ENCODE results near the gene RAB43. TPM values are rescaled to one million over a fixed set of nuclear protein-coding genes. Genes with fewer than 3 reads are reported as not detected.

RAB43 gene
- polyA plus RNA-seq, 1 of the 3 experiments (the other 2 are of a cell fraction): 9.5 TPM

DNA sequence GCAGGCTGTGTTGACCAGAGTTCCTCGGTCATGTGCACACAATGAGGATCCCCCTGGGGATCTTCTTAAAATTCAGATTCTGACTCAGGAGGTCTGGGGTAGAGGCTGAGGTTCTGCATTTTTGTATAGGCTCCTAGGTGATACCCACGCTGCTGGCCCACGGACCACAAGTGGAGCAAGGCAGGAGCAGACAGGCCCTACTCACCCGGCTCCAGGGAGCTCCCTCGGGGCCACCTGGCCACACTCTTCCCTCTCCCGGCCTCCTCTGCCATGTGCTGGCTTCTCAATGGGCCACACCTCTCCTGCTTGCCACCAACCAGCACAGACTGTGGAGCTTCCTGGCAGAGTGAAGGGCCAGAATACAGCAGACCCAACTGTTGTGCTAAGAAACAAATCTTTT is 37.1 kb downstream of the RAB43 start:
- no peaks in the 10 kb centered on the region for H4K20me1 ChIP-seq (ENCODE audit: insufficient read depth)
- H3K4me3 ChIP-seq (ENCODE audit: low read depth in 2 of 2, low read length in 1 of 2): no peak overlapping the region
- H2AFZ ChIP-seq (ENCODE audit: low read depth): no peak overlapping the region
- H3K9me2 ChIP-seq: no peaks in the 10 kb centered on the region
- no peaks in the 10 kb centered on the region for H3K27me3 ChIP-seq (ENCODE audit: insufficient read depth)
- H3K4me2 ChIP-seq: no peak overlapping the region
- ChIA-PET CTCF (interaction anchor here (2.5 kb wide), 1 partner anchor 114 kb away, joined by 15 read pairs; no protein-coding TSS in a partner anchor), POLR2A (interaction anchor here (0.7 kb wide), 1 partner anchor 132 kb away, joined by 4 read pairs; no protein-coding TSS in a partner anchor)
- H3K4me1 ChIP-seq (ENCODE audit: control insufficient read depth in 1 of 2, insufficient read depth in 2 of 2, low read depth in 1 of 2, low read length in 1 of 2): no peaks in the 10 kb centered on the region
- no peak for TF ChIP-seq CTCF (IDR thresholded peaks at IDR 0.05)
- no peak for TF ChIP-seq GABPA (IDR thresholded peaks at IDR 0.05; ENCODE audit: low read depth)
- no peak for TF ChIP-seq RAD21 (IDR thresholded peaks at IDR 0.05; ENCODE audit: low read length)
- no peak for TF ChIP-seq PBX3 (IDR thresholded peaks at IDR 0.05)
- TF ChIP-seq RFX5 (IDR thresholded peaks at IDR 0.05; ENCODE audit: low read length): no peak
- no peak for TF ChIP-seq USF1 (IDR thresholded peaks at IDR 0.05; ENCODE audit: borderline replicate concordance, low read depth)
- TF ChIP-seq TCF12 (IDR thresholded peaks at IDR 0.05): no peak
- no peak for TF ChIP-seq FOXJ3 (CRISPR knock-in tag; IDR thresholded peaks at IDR 0.05)
- TF ChIP-seq YY1 (IDR thresholded peaks at IDR 0.05; ENCODE audit: low read depth): no peak
- TF ChIP-seq SIN3A (IDR thresholded peaks at IDR 0.05; ENCODE audit: borderline replicate concordance, low read depth, low read length): no peak
- TF ChIP-seq FOXM1 (IDR thresholded peaks at IDR 0.05; ENCODE audit: low read depth): no peak
- no peak for TF ChIP-seq GATA2 (CRISPR knock-in tag; IDR thresholded peaks at IDR 0.05)
- TF ChIP-seq TEAD4 (IDR thresholded peaks at IDR 0.05; ENCODE audit: borderline replicate concordance, insufficient read depth): no peak
- TF ChIP-seq CHD2 (IDR thresholded peaks at IDR 0.05; ENCODE audit: low read length, partially characterized antibody): no peak
- TF ChIP-seq, protein P1, sequence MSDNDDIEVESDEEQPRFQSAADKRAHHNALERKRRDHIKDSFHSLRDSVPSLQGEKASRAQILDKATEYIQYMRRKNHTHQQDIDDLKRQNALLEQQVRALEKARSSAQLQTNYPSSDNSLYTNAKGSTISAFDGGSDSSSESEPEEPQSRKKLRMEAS (IDR thresholded peaks at IDR 0.05; ENCODE audit: low read depth): no peak
- TF ChIP-seq USF2 (IDR thresholded peaks at IDR 0.05; ENCODE audit: borderline replicate concordance, low read depth, low read length): no peak
- no peak for TF ChIP-seq JUND (IDR thresholded peaks at IDR 0.05)
- no peaks in the 10 kb centered on the region for H3K36me3 ChIP-seq (replicated peaks in 1 of 2; ENCODE audit: control insufficient read depth in 1 of 2, insufficient read depth in 2 of 2, low read length in 1 of 2)
- H3K9ac ChIP-seq: no peak overlapping the region
- H3K9me3 ChIP-seq: no peaks in the 10 kb centered on the region
- H3K79me2 ChIP-seq (ENCODE audit: insufficient read depth): no peaks in the 10 kb centered on the region
- H3F3A ChIP-seq (replicated peaks; ENCODE audit: insufficient read depth): no peaks in the 10 kb centered on the region
- no peak overlapping the region for H3K27ac ChIP-seq (ENCODE audit: low read depth in 2 of 2, low read length in 1 of 2)
- 100% methylated on average over 3 of the region's 6 CpGs for WGBS (ENCODE audit: low lambda C conversion rate)
- no peak for DNase-seq
